Esophagus squamous epithelium (tissue), 5 donors: ENCODE measurements around the gene LRP2. TPM values are rescaled to one million over a fixed set of nuclear protein-coding genes. Genes with fewer than 3 reads are reported as not detected.

ENCODE experiments used
- DNase-seq: peaks from one replicate; lab custom pipeline; 2025; lab: John Stamatoyannopoulos, UW
- H3K27ac ChIP-seq, 4 donors: fragments of 200-600 bp; sonication (generic); one replicate each; pipeline ENCODE4 v1.5.1; 2016 to 2019; ENCODE audit warnings: mild to moderate bottlenecking in 1 of 4
- H3K27me3 ChIP-seq, 4 donors: fragments of 200-600 bp; sonication (generic); 1 replicate in 3 of 4; 2 replicates in 1 of 4; pipeline versions ENCODE4 v1.5.1 to v1.6.0; 2017 to 2021; ENCODE audit warnings: antibody characterized with exemption in 1 of 4
- H3K36me3 ChIP-seq, 3 donors: fragments of 200-600 bp; sonication (generic); one replicate each; pipeline ENCODE4 v1.5.1; 2016 to 2019
- H3K4me1 ChIP-seq, 3 donors: fragments of 200-600 bp; sonication (generic); one replicate each; pipeline ENCODE4 v1.5.1; 2017 to 2019
- H3K4me3 ChIP-seq, 4 donors: fragments of 200-600 bp; sonication (generic); 1 replicate in 3 of 4; 2 replicates in 1 of 4; pipeline ENCODE4 v1.5.1; 2016 to 2019; ENCODE audit warnings: mild to moderate bottlenecking in 2 of 4, moderate library complexity in 1 of 4
- H3K9me3 ChIP-seq, 3 donors: fragments of 200-600 bp; sonication (generic); one replicate each; pipeline ENCODE4 v1.5.1; 2016 to 2019
- CTCF ChIP-seq, 6 experiments: fragments of 450-650 bp in 4 of 6; fragments of 200-600 bp in 2 of 6; sonication (generic) in 2 of 6; IDR thresholded peaks; one replicate each; pipeline ENCODE4 v1.5.1; 2016 to 2019; ENCODE audit warnings: antibody characterized with exemption in 6 of 6, mild to moderate bottlenecking in 4 of 6, moderate library complexity in 4 of 6
- POLR2A ChIP-seq, 4 donors: fragments of 450-650 bp; IDR thresholded peaks; one replicate each; pipeline ENCODE4 v1.6.1; 2017; ENCODE audit warnings: antibody characterized with exemption in 4 of 4, mild to moderate bottlenecking in 4 of 4, moderate library complexity in 3 of 4
- WGBS, 2 donors: methylation state at CpG; one replicate each; pipeline ENCODE4 v1.1.5; 2018; 5-methylcytosine and 5-hydroxymethylcytosine counted together
- intact Hi-C: fragments of 100-400 bp; cut with DNase I; formaldehyde crosslinking; loops from one replicate; pipeline ENCODE4 v1.15.0; 2022
- total RNA-seq, 4 donors: library from RNA; depleted of rRNA; stranded (reverse); fragments of >200 nt; gene quantifications; one replicate each; pipeline ENCODE4 v1.1.0, GENCODE V29; 2016
- donor health status: DM: yes; HTN: yes; CAD: no.

Gene LRP2
- total RNA-seq, 4 donors from 2014 or later: under 0.01 to 0.04 TPM; not detected in 2

- no peaks in the 10 kb centered on the region for H3K9me3 ChIP-seq
- no peak overlapping the region for H3K27ac ChIP-seq
- no peaks in the 10 kb centered on the region for H3K36me3 ChIP-seq
- TF ChIP-seq CTCF (IDR thresholded peaks at IDR 0.05): no peak
- no peak for TF ChIP-seq POLR2A (IDR thresholded peaks at IDR 0.05)
- H3K27me3 ChIP-seq: peaks cover 0 to 80% (median 1%) of the 10 kb centered on the region in 4 donors
- no peak for DNase-seq
- intact Hi-C loops: no loop called here
- H3K4me1 ChIP-seq: peaks cover 4 to 38% (median 6%) of the 10 kb centered on the region in 3 donors
- no peak overlapping the region for H3K4me3 ChIP-seq
- 27 to 38% methylated on average over 8 of the region's 8 CpGs for WGBS, 2 donors
Observed at GRCh38 chr2:169091761-169092519, 270.4 kb downstream of the LRP2 start.

DNA sequence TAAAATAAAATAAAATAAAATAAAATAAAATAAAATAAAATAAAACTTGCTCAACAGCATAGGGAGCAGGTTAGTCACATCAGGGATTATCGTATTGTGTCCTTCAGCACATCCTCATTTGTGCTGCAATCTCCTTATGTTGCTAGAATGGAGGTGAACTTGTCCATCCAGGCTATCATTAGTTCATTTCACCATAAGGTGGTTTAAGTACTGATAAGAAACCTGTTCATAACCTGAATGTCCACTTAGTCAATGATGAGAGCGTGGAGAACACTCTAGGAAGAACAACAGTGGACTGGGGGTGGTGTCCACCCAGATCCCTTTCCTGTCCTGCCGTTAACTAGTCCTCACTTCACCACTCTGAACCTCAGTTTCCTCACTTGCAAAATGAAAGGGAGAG, 271.1 kb downstream of the LRP2 start:
- no peak for DNase-seq
- intact Hi-C loops: no loop called here
- Histone ChIP-seq H3K4me3 (no peak overlapping the region), H3K27me3 (peaks cover 0 to 80% (median 0%) of the 10 kb centered on the region in 4 donors), H3K9me3 (no peaks in the 10 kb centered on the region), H3K4me1 (peaks cover 4 to 34% (median 6%) of the 10 kb centered on the region in 3 donors), H3K36me3 (no peaks in the 10 kb centered on the region), H3K27ac (no peak overlapping the region)
- WGBS, 2 donors: 81 to 85% methylated on average over 3 of the region's 3 CpGs
- TF ChIP-seq CTCF (IDR thresholded peaks at IDR 0.05): no peak
- TF ChIP-seq POLR2A (IDR thresholded peaks at IDR 0.05): no peak

DNA sequence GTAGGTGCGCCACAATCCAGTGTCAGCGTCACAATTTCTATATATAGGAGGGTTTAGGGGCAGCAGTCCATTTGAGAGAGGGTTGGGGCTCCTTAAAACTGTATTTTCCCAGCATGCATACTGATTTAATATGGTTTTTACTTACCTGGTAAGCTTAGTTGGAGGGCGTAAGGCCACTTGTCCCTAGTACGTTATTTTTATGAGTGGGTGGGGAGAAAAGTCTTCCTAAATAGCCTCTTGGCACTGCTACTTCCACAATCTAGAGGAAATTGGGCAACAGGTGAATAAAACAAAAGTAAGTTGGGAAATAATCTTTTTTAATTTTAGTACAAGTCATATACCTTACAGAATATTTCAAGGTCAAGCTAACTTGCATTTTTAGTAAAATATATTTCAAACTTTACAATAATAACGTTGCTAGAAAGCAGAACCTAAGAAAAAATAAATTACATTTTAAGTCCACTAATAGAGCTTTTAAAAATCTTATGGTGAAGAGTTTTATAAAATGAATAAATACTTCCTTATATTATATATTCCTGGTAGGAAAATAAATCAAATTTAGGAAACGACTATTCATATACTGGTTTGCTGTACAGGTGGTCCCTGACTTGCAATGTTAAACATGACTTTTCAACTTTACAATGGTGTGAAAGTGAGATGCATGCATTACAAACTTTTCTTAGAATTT, 272.1 kb downstream of the LRP2 start:
- intact Hi-C loops: no loop called here
- H3K27me3 ChIP-seq: peaks cover 0 to 78% (median 0%) of the 10 kb centered on the region in 4 donors
- H3K9me3 ChIP-seq: no peaks in the 10 kb centered on the region
- no peak overlapping the region for H3K27ac ChIP-seq
- TF ChIP-seq POLR2A (IDR thresholded peaks at IDR 0.05) (no peak), CTCF (IDR thresholded peaks at IDR 0.05) (no peak)
- no peaks in the 10 kb centered on the region for H3K36me3 ChIP-seq
- H3K4me3 ChIP-seq: no peak overlapping the region
- peaks cover 4 to 24% (median 6%) of the 10 kb centered on the region in 3 donors for H3K4me1 ChIP-seq
- WGBS, 2 donors: 77 to 82% methylated on average over 6 of the region's 6 CpGs
- no peak for DNase-seq

DNA sequence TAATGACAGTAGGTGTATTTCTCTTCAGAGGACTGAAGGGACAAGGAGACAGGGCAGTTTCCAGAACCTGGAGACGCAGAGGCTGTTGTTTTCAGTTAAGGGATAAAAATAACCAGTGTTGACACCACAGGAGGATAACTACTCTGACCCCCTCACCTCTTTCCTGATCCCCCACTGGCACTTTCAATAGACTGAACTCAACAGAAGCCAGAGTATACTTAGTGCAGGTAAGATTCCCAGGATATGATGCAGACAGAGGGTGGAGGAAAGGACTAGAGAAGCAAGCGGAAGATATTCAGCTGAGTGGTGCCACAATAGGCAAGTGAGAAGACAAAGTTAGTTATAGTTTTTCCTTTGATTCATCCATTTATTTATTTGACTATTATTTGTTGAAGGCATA, 273.2 kb downstream of the LRP2 start:
- DNase-seq: no peak
- TF ChIP-seq CTCF (IDR thresholded peaks at IDR 0.05) (no peak), POLR2A (IDR thresholded peaks at IDR 0.05) (no peak)
- no peak overlapping the region for H3K4me3 ChIP-seq
- intact Hi-C loops: no loop called here
- no peaks in the 10 kb centered on the region for H3K9me3 ChIP-seq
- no peak overlapping the region for H3K27ac ChIP-seq
- WGBS, 2 donors: 68 to 83% methylated on average over 2 of the region's 2 CpGs
- H3K27me3 ChIP-seq: peaks cover 0 to 78% (median 0%) of the 10 kb centered on the region in 4 donors
- peaks cover 0 to 17% (median 6%) of the 10 kb centered on the region in 3 donors for H3K4me1 ChIP-seq
- no peaks in the 10 kb centered on the region for H3K36me3 ChIP-seq
